ENCODE results near the gene OPA1. TPM values are rescaled to one million over a fixed set of nuclear protein-coding genes. Genes with fewer than 3 reads are reported as not detected.

Gene OPA1
- total RNA-seq, 1 donor from 2014 or later, result 124 TPM

DNA sequence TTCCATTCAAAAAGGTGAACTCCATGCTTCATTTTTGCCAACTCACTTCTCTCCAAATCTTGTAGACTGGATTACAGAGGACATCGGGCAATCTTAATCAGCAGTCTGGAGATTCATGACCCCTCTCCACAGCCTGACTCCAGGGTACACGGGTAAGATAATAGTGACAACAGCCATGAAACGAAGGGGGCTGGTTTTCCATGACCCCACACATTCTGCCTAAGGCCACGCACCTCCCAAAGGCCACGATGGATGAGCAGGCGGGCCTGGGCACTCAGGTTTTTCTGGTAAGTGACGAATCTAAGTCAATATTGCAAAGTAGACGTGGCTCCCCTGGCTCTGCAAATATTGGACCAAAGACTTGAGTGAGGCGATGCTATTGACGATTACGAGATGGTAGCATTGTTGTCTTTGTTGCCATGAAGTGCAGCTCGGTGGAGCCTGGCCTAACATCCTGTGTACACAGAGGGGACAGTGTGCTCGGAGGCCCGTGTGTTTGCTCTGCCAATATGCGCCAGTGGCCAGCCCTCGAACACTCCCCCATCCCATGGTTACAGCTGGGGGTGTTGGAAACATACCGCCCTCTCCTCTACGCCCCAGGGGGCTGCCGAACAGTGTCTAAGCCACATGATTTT, 119.1 kb downstream of the OPA1 start:
- no peak for DNase-seq
- Histone ChIP-seq H3K27me3 (ENCODE audit: low read depth) (no peaks in the 10 kb centered on the region), H3K4me3 (no peak overlapping the region), H3K27ac (replicated peaks) (no peak overlapping the region), H3K36me3 (peaks cover 12% of the 10 kb centered on the region), H3K9me3 (replicated peaks) (peaks cover 15% of the 10 kb centered on the region), H3K4me1 (peaks cover 8% of the 10 kb centered on the region)
- TF ChIP-seq CTCF (IDR thresholded peaks at IDR 0.05; ENCODE audit: borderline replicate concordance), result no peak
- intact Hi-C loops (cut with micrococcal nuclease), result no loop called here

DNA sequence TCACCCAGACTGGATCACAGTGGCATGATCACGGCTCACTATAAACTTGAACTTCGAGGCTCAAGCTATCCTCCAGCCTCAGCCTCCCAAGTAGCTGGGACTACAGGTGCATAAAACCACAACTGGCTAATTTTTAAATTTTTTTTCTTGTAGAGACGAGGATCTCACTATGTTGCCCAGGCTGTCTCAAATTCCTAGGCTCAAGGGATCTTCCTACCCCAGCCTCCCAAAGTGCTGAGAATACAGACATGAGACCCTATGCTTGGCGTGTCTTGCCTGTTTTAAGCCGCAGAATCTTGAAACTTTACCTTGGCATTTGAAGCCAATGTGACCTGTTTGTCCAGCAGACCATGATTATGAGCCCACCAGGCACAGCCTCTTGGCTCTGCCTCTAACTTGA, 119.9 kb downstream of the OPA1 start:
- no peak for DNase-seq
- intact Hi-C loops (cut with micrococcal nuclease), result no loop called here
- H3K4me3 ChIP-seq, result no peak overlapping the region

GRCh38 chr3:193714523-193715137, 121.6 kb downstream of the OPA1 start:
- no peak for TF ChIP-seq CTCF (IDR thresholded peaks at IDR 0.05; ENCODE audit: borderline replicate concordance)
- Histone ChIP-seq H3K27ac (replicated peaks) (no peak overlapping the region), H3K4me1 (no peaks in the 10 kb centered on the region), H3K27me3 (ENCODE audit: low read depth) (no peaks in the 10 kb centered on the region), H3K36me3 (peaks cover 12% of the 10 kb centered on the region), H3K4me3 (no peak overlapping the region), H3K9me3 (replicated peaks) (peaks cover 17% of the 10 kb centered on the region)
- intact Hi-C loops (cut with micrococcal nuclease), result no loop called here
- DNase-seq, result no peak

More for the DNA sequence above, 119.9 kb downstream of the OPA1 start:
- H3K9me3 ChIP-seq (replicated peaks), result peaks cover 15% of the 10 kb centered on the region
- H3K27ac ChIP-seq (replicated peaks), result no peak overlapping the region
- no peak for TF ChIP-seq CTCF (IDR thresholded peaks at IDR 0.05; ENCODE audit: borderline replicate concordance)
- H3K4me1 ChIP-seq, result peaks cover 7% of the 10 kb centered on the region
- H3K27me3 ChIP-seq (ENCODE audit: low read depth), result no peaks in the 10 kb centered on the region
- H3K36me3 ChIP-seq, result peaks cover 12% of the 10 kb centered on the region

DNA sequence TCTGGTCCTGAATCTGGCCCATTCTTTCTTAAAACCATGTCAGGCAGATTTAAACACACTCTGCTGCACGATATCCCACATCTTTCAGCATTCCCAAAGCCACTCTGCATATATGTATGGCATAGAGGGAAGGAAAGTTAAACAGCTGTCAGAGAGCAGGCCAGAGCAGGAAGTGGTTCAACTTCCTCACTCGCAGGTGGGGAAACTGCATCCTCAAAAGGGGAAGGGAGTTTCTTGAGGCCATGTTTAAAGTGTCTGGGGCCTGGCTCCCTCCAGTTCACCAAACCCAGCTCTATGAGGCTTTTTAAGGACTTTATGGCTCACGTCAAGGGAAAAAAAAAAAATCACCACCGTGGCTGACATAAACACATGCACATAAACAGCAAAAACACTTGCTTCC, 123.1 kb downstream of the OPA1 start:
- no peak for TF ChIP-seq CTCF (IDR thresholded peaks at IDR 0.05; ENCODE audit: borderline replicate concordance)
- H3K9me3 ChIP-seq (replicated peaks), result peaks cover 27% of the 10 kb centered on the region
- H3K27me3 ChIP-seq (ENCODE audit: low read depth), result no peaks in the 10 kb centered on the region
- H3K4me1 ChIP-seq, result no peaks in the 10 kb centered on the region
- intact Hi-C loops (cut with micrococcal nuclease), result no loop called here
- no peak for DNase-seq
- no peak overlapping the region for H3K27ac ChIP-seq (replicated peaks)
- H3K36me3 ChIP-seq, result peaks cover 12% of the 10 kb centered on the region
- H3K4me3 ChIP-seq, result no peak overlapping the region

- intact Hi-C loops (cut with micrococcal nuclease), result no loop called here
- no peak for TF ChIP-seq CTCF (IDR thresholded peaks at IDR 0.05; ENCODE audit: borderline replicate concordance)
- Histone ChIP-seq H3K9me3 (replicated peaks) (peaks cover 18% of the 10 kb centered on the region), H3K4me1 (no peaks in the 10 kb centered on the region), H3K4me3 (no peak overlapping the region), H3K36me3 (peaks cover 6% of the 10 kb centered on the region), H3K27ac (replicated peaks) (no peak overlapping the region), H3K27me3 (ENCODE audit: low read depth) (no peaks in the 10 kb centered on the region)
- DNase-seq, result no peak
Measured at GRCh38 chr3:193719735-193720134, 126.7 kb downstream of the OPA1 start.

Data from left ventricle myocardium inferior (tissue), 1 donor.